Chondrocyte (in vitro differentiated cells): ENCODE measurements around the gene VPS13C. TPM values are rescaled to one million over a fixed set of nuclear protein-coding genes. Genes with fewer than 3 reads are reported as not detected.

Experiments
- DNase-seq: peaks from one replicate; pipeline ENCODE4 v3.0.0; 2021; ENCODE audit warnings: mixed read lengths, low spot score
- H3K27ac Mint-ChIP-seq: one replicate; pipeline ENCODE4 v1.8.0; 2021; ENCODE audit warnings: mild to moderate bottlenecking, moderate library complexity, mixed read lengths; ENCODE audit not compliant: unreplicated experiment
- H3K27me3 Mint-ChIP-seq: 2 replicates; pipeline ENCODE4 v1.8.0; 2021; ENCODE audit warnings: low read depth, mixed read lengths
- H3K36me3 Mint-ChIP-seq: 2 replicates; pipeline ENCODE4 v1.8.0; 2021; ENCODE audit warnings: low read depth, mixed read lengths
- H3K4me1 Mint-ChIP-seq: 2 replicates; pipeline ENCODE4 v1.8.0; 2021; ENCODE audit warnings: low read depth, mild to moderate bottlenecking, mixed read lengths
- H3K4me3 Mint-ChIP-seq: one replicate; pipeline ENCODE4 v1.8.0; 2021; ENCODE audit warnings: mild to moderate bottlenecking, moderate library complexity, mixed read lengths; ENCODE audit not compliant: unreplicated experiment
- H3K9me3 Mint-ChIP-seq: 2 replicates; pipeline ENCODE4 v1.8.0; 2021; ENCODE audit warnings: low read depth, mixed read lengths
- total RNA-seq: library from RNA; stranded (reverse); gene quantifications from 3 replicates; pipeline ENCODE4 v1.2.1, GENCODE V29; 2021
- TF ChIP-seq, protein P1 (sequence below): fragments of 200-600 bp; sonication (generic); IDR thresholded peaks from 2 replicates; pipeline ENCODE4 v1.5.0; 2021; ENCODE audit warnings: antibody characterized with exemption, mild to moderate bottlenecking, moderate library complexity

The VPS13C gene
- total RNA-seq, 1 donor from 2014 or later: 46.0 TPM

DNA sequence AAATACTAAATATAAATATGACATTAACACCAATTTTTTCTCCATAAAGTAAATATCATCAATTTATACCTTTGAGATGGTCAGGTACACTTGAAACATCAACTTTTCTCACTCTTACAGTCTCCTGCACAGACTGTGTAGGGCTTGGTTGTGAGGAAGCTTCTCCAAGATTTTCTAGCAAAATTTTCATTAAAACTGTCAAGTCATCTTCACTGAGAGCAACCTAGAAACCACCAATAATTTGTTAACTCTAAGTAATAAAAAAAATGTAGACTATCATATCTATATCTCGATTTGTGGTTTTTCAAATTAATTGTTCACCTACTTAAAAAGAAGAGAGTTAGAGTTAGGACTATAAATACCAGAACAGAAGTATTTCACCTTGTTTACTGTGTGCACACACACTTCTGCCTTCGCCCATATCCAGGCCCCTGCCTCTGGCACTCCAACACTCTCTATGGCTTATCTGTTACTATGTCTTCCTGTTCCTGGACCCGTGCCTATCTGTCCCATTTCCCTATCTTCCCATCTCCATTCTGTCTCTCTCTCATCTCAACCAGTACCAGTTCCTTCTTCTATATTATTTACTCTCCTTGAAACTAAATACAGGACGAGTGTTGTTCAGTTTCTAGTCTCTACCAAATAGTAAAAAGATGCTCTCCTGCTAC, 123.6 kb downstream of the VPS13C start:
- no peaks in the 10 kb centered on the region for H3K9me3 Mint-ChIP-seq
- no peak overlapping the region for H3K4me3 Mint-ChIP-seq
- no peak overlapping the region for H3K27ac Mint-ChIP-seq
- TF ChIP-seq, protein P1, sequence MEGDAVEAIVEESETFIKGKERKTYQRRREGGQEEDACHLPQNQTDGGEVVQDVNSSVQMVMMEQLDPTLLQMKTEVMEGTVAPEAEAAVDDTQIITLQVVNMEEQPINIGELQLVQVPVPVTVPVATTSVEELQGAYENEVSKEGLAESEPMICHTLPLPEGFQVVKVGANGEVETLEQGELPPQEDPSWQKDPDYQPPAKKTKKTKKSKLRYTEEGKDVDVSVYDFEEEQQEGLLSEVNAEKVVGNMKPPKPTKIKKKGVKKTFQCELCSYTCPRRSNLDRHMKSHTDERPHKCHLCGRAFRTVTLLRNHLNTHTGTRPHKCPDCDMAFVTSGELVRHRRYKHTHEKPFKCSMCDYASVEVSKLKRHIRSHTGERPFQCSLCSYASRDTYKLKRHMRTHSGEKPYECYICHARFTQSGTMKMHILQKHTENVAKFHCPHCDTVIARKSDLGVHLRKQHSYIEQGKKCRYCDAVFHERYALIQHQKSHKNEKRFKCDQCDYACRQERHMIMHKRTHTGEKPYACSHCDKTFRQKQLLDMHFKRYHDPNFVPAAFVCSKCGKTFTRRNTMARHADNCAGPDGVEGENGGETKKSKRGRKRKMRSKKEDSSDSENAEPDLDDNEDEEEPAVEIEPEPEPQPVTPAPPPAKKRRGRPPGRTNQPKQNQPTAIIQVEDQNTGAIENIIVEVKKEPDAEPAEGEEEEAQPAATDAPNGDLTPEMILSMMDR: no peak
- no peaks in the 10 kb centered on the region for H3K27me3 Mint-ChIP-seq
- no peaks in the 10 kb centered on the region for H3K4me1 Mint-ChIP-seq
- DNase-seq: no peak
- peaks cover 7% of the 10 kb centered on the region for H3K36me3 Mint-ChIP-seq

DNA sequence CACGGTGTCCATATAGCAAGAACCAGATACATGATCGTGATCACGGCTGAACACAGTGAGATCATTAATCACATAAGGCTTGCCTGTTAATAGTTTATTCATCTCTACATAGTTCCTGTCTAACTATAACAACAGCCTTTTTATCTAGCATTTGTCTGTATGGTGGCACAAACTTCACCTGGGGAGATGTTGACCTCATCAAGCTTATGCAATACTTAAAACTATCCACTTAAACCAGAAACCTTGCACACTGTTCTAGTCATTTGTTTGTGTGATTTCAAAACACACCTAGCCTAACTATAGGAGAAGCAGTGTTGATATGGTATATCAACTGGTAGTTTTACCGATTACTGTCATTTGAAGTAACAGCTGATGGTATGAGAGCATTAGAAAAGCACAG, 124.8 kb downstream of the VPS13C start:
- Mint-ChIP-seq H3K9me3 (no peaks in the 10 kb centered on the region), H3K36me3 (peaks cover 9% of the 10 kb centered on the region), H3K27ac (no peak overlapping the region), H3K27me3 (no peaks in the 10 kb centered on the region), H3K4me3 (no peak overlapping the region), H3K4me1 (no peaks in the 10 kb centered on the region)
- no peak for DNase-seq
- TF ChIP-seq, protein P1: no peak

DNA sequence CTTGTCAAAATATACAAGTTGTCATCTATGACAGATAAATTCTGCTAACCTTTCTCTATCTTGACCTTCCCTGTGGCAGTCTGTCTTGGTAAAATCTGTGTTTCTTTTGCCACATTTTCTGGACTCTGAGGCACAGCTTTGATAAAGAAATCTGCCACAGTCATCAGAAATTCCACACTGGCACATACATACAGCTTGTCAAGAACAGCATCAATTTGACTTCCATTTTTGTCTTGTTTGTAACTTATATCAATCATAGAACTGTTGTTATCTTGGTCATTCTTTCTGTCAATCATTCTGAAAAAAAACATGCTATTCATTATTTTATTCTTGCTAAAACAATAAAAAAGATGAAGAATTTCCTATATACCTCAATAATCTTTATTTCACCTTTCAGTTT, 130.8 kb downstream of the VPS13C start:
- Mint-ChIP-seq H3K4me1 (no peaks in the 10 kb centered on the region), H3K27ac (no peak overlapping the region), H3K9me3 (no peaks in the 10 kb centered on the region), H3K4me3 (no peak overlapping the region), H3K27me3 (no peaks in the 10 kb centered on the region), H3K36me3 (peaks cover 13% of the 10 kb centered on the region)
- DNase-seq: no peak
- TF ChIP-seq, protein P1: no peak

GRCh38 chr15:61923173-61923572, 137.1 kb downstream of the VPS13C start:
- no peak for DNase-seq
- Mint-ChIP-seq H3K27me3 (no peaks in the 10 kb centered on the region), H3K9me3 (no peaks in the 10 kb centered on the region), H3K27ac (no peak overlapping the region), H3K4me1 (no peaks in the 10 kb centered on the region), H3K36me3 (peaks cover 14% of the 10 kb centered on the region), H3K4me3 (no peak overlapping the region)
- TF ChIP-seq, protein P1: no peak

GRCh38 chr15:61921093-61921492, 139.2 kb downstream of the VPS13C start:
- TF ChIP-seq, protein P1: no peak
- H3K9me3 Mint-ChIP-seq: no peaks in the 10 kb centered on the region
- H3K4me1 Mint-ChIP-seq: no peaks in the 10 kb centered on the region
- H3K27me3 Mint-ChIP-seq: no peaks in the 10 kb centered on the region
- no peak overlapping the region for H3K27ac Mint-ChIP-seq
- no peak for DNase-seq
- H3K36me3 Mint-ChIP-seq: peaks cover 17% of the 10 kb centered on the region
- H3K4me3 Mint-ChIP-seq: no peak overlapping the region
